Measurements from ENCODE around the gene CERS1. TPM values are rescaled to one million over a fixed set of nuclear protein-coding genes. Genes with fewer than 3 reads are reported as not detected.

CERS1 gene
- total RNA-seq, 1 experiment from 2014 or later: 0.96 TPM

GRCh38 chr19:18928018-18928805 is 32.3 kb upstream of the CERS1 start:
- TF ChIP-seq JUND (IDR thresholded peaks at IDR 0.05): no peak
- no peak overlapping the region for H3K4me3 ChIP-seq (replicated peaks in 1 of 2; ENCODE audit: low read depth in 1 of 2, low read length in 2 of 2)
- H3K79me2 ChIP-seq (ENCODE audit: insufficient read depth, low read length): no peaks in the 10 kb centered on the region
- H3K4me2 ChIP-seq (ENCODE audit: low read length): no peak overlapping the region
- POLR2A ChIA-PET: no interaction called here
- H3K27me3 ChIP-seq (ENCODE audit: insufficient read depth, low read length): no peaks in the 10 kb centered on the region
- CTCF ChIA-PET: no interaction called here
- no peak for ATAC-seq
- no peak overlapping the region for H3K9ac ChIP-seq (ENCODE audit: low read length)
- no peaks in the 10 kb centered on the region for H4K20me1 ChIP-seq (ENCODE audit: insufficient read depth)
- RAD21 ChIA-PET (ENCODE audit: low non-redundant PET in 1 of 2, low total read pairs in 2 of 2, uncharacterized antibody in 2 of 2, unreplicated experiment in 2 of 2): no interaction called here
- no peaks in the 10 kb centered on the region for H3K9me2 ChIP-seq (ENCODE audit: insufficient read depth)
- H3K36me3 ChIP-seq (ENCODE audit: control insufficient read depth in 1 of 2, insufficient read depth in 2 of 2, low read length in 2 of 2): peaks cover 16 to 35% of the 10 kb centered on the region in 2 experiments; a peak in 3 of 4 replicates
- no peaks in the 10 kb centered on the region for H3K9me3 ChIP-seq (ENCODE audit: control insufficient read depth in 1 of 2, insufficient read depth in 1 of 2, low read depth in 1 of 2, low read length in 2 of 2)
- no peak for DNase-seq (ENCODE audit: low read depth, low spot score)
- H2AFZ ChIP-seq (ENCODE audit: low read depth, low read length, poor library complexity, severe bottlenecking): no peak overlapping the region
- BruUV-seq (replicated peaks): TSS peak; percentile 27
- no peak overlapping the region for H3K27ac ChIP-seq (ENCODE audit: low read depth, low read length)
- peaks cover 6 to 14% of the 10 kb centered on the region in 2 experiments; a peak in 3 of 4 replicates for H3K4me1 ChIP-seq (ENCODE audit: control insufficient read depth in 1 of 2, insufficient read depth in 2 of 2, low read length in 2 of 2)
- intact Hi-C loops (cut with micrococcal nuclease): no loop called here

- H4K20me1 ChIP-seq (ENCODE audit: insufficient read depth): no peaks in the 10 kb centered on the region
- H3K9me3 ChIP-seq (ENCODE audit: control insufficient read depth in 1 of 2, insufficient read depth in 1 of 2, low read depth in 1 of 2, low read length in 2 of 2): no peaks in the 10 kb centered on the region
- no peaks in the 10 kb centered on the region for H3K9me2 ChIP-seq (ENCODE audit: insufficient read depth)
- H3K4me1 ChIP-seq (ENCODE audit: control insufficient read depth in 1 of 2, insufficient read depth in 2 of 2, low read length in 2 of 2): peaks cover 6 to 10% of the 10 kb centered on the region in 2 experiments; a peak in 3 of 4 replicates
- DNase-seq (ENCODE audit: low read depth, low spot score): no peak
- BruUV-seq (replicated peaks): no TSS peak
- no peak overlapping the region for H2AFZ ChIP-seq (ENCODE audit: low read depth, low read length, poor library complexity, severe bottlenecking)
- ChIA-PET CTCF (no interaction called here), POLR2A (no interaction called here), RAD21 (ENCODE audit: low non-redundant PET in 1 of 2, low total read pairs in 2 of 2, uncharacterized antibody in 2 of 2, unreplicated experiment in 2 of 2) (no interaction called here)
- no peaks in the 10 kb centered on the region for H3K27me3 ChIP-seq (ENCODE audit: insufficient read depth, low read length)
- no peak overlapping the region for H3K9ac ChIP-seq (ENCODE audit: low read length)
- no peak overlapping the region for H3K4me3 ChIP-seq (replicated peaks in 1 of 2; ENCODE audit: low read depth in 1 of 2, low read length in 2 of 2)
- H3K4me2 ChIP-seq (ENCODE audit: low read length): no peak overlapping the region
- intact Hi-C loops (cut with micrococcal nuclease): no loop called here
- no peak overlapping the region for H3K27ac ChIP-seq (ENCODE audit: low read depth, low read length)
- peaks cover 16% of the 10 kb centered on the region for H3K79me2 ChIP-seq (ENCODE audit: insufficient read depth, low read length)
- H3K36me3 ChIP-seq (ENCODE audit: control insufficient read depth in 1 of 2, insufficient read depth in 2 of 2, low read length in 2 of 2): peaks cover 16 to 47% of the 10 kb centered on the region in 2 experiments; a peak in 3 of 4 replicates
- no peak for ATAC-seq
- TF ChIP-seq JUND (IDR thresholded peaks at IDR 0.05) (no peak), EZH2phosphoT487 (IDR thresholded peaks at IDR 0.05; ENCODE audit: borderline replicate concordance) (no peak), CBX3 (IDR thresholded peaks at IDR 0.05; ENCODE audit: low read depth) (no peak), FOSL1 (IDR thresholded peaks at IDR 0.05; ENCODE audit: low read depth) (no peak), TCF7L2 (IDR thresholded peaks at IDR 0.05; ENCODE audit: borderline replicate concordance, extremely low read depth, insufficient read depth, insufficient read length) (no peak), ZFX (IDR thresholded peaks at IDR 0.05) (no peak), CTCF (IDR thresholded peaks at IDR 0.05 in 2 of 3, conservative IDR thresholded peaks at IDR 0.05 in 1 of 3; ENCODE audit: borderline replicate concordance in 1 of 3, insufficient read depth in 1 of 3, low read depth in 2 of 3, low read length in 2 of 3) (no peak)
Observed at GRCh38 chr19:18924684-18925213, 28.8 kb upstream of the CERS1 start.

Data from HCT116 (cell line).